SJCRH30 (cell line): Measurements from ENCODE around the gene OLA1. TPM values are rescaled to one million over a fixed set of nuclear protein-coding genes. Genes with fewer than 3 reads are reported as not detected.

Experiments
- DNase-seq, 2 experiments: peaks; one replicate each; pipeline ENCODE4 v3.0.0-alpha.2; 2015 to 2020
- H3K27ac ChIP-seq: fragments of 250-450 bp; sonication (Bioruptor Pico); 2 replicates; pipeline ENCODE4 v1.5.1; 2020; ENCODE audit warnings: mild to moderate bottlenecking, moderate library complexity
- H3K27me3 ChIP-seq: fragments of 250-450 bp; sonication (Bioruptor Pico); 2 replicates; pipeline ENCODE4 v1.5.1; 2020; ENCODE audit warnings: mild to moderate bottlenecking, moderate library complexity
- H3K36me3 ChIP-seq: fragments of 250-450 bp; sonication (Bioruptor Pico); 2 replicates; pipeline ENCODE4 v1.5.1; 2020; ENCODE audit warnings: mild to moderate bottlenecking, moderate library complexity
- H3K4me1 ChIP-seq: fragments of 250-450 bp; sonication (Bioruptor Pico); 2 replicates; pipeline ENCODE4 v1.5.1; 2020; ENCODE audit warnings: mild to moderate bottlenecking, moderate library complexity
- H3K4me3 ChIP-seq: fragments of 250-450 bp; sonication (Bioruptor Pico); 2 replicates; pipeline ENCODE4 v1.5.1; 2020; ENCODE audit warnings: mild to moderate bottlenecking, moderate library complexity
- H3K9me3 ChIP-seq: fragments of 250-450 bp; sonication (Bioruptor Pico); replicated peaks from 2 replicates; pipeline ENCODE4 v1.5.1; 2020; ENCODE audit warnings: mild to moderate bottlenecking, moderate library complexity
- total RNA-seq: library from RNA; depleted of rRNA; stranded (reverse); fragments of >200 nt; shearing (Covaris generic); gene quantifications from 2 replicates; pipeline ENCODE4 v1.2.3, GENCODE V29; 2014

Gene OLA1
- total RNA-seq, 1 experiment from 2014 or later, result 231 TPM

- Histone ChIP-seq H3K4me3 (no peak overlapping the region), H3K4me1 (no peaks in the 10 kb centered on the region), H3K36me3 (peaks cover 9% of the 10 kb centered on the region), H3K9me3 (peaks cover 3% of the 10 kb centered on the region; the same call in 1 of the 2 replicates), H3K27ac (no peak overlapping the region), H3K27me3 (no peaks in the 10 kb centered on the region)
- no peak for DNase-seq
Measured at GRCh38 chr2:174177316-174177890, 70.9 kb downstream of the OLA1 start.

DNA sequence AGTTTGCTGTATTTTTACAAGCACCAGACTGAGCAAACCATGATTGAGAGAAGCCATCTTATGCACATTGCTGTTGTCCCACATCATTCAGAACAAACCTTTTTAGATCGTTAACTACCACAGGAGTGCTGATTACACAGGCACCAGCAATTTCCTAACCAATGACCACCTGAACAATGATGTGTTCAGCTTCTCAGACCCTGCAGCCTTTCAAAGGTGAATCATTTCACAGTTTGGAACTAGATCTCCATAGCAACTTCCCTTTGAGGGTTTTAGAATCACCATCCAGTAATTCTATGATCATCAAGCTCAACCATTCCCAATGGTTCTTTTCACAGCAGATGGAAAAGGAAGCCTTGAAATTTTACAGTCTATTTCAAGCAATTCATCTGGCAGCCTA lies 71.4 kb downstream of the OLA1 start:
- Histone ChIP-seq H3K9me3 (peaks cover 3% of the 10 kb centered on the region; the same call in 1 of the 2 replicates), H3K4me3 (no peak overlapping the region), H3K27me3 (no peaks in the 10 kb centered on the region), H3K4me1 (no peaks in the 10 kb centered on the region), H3K36me3 (peaks cover 9% of the 10 kb centered on the region), H3K27ac (no peak overlapping the region)
- no peak for DNase-seq

GRCh38 chr2:174174741-174175140 lies 73.6 kb downstream of the OLA1 start:
- no peak overlapping the region for H3K4me3 ChIP-seq
- H3K27ac ChIP-seq, result no peak overlapping the region
- peaks cover 7% of the 10 kb centered on the region for H3K36me3 ChIP-seq
- no peak for DNase-seq
- no peaks in the 10 kb centered on the region for H3K27me3 ChIP-seq
- no peaks in the 10 kb centered on the region for H3K4me1 ChIP-seq
- H3K9me3 ChIP-seq, result peaks cover 3% of the 10 kb centered on the region; the same call in 1 of the 2 replicates

DNA sequence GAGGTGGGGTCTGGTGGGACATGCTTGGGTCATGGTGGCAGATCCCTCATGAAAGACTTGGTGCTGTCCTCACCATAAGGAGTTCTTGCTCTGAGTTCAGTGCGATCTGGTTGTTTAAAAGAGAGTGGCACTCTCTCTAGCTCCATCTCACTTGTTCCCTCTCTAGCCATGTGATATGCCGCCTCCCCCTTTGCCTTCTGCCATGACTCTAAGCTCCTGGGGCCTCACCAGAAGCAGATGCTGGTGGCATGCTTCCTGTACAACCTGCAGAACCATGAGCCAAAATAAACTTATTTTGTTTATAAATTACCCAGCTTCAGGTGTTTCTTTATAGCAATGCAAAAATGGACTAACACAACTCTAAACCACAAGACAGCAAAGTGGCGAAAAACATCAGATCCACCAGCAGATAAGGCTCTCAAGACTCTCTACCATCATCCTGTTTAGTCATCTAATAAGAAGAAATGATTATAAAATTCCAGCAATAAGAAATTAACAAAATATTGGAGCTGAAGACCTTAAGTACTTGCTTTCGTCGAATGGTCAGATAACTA lies 75.5 kb downstream of the OLA1 start:
- Histone ChIP-seq H3K36me3 (peaks cover 7% of the 10 kb centered on the region), H3K4me3 (no peak overlapping the region), H3K9me3 (peaks cover 4% of the 10 kb centered on the region; the same call in 1 of the 2 replicates), H3K27ac (no peak overlapping the region), H3K27me3 (no peaks in the 10 kb centered on the region), H3K4me1 (no peaks in the 10 kb centered on the region)
- DNase-seq, result no peak

DNA sequence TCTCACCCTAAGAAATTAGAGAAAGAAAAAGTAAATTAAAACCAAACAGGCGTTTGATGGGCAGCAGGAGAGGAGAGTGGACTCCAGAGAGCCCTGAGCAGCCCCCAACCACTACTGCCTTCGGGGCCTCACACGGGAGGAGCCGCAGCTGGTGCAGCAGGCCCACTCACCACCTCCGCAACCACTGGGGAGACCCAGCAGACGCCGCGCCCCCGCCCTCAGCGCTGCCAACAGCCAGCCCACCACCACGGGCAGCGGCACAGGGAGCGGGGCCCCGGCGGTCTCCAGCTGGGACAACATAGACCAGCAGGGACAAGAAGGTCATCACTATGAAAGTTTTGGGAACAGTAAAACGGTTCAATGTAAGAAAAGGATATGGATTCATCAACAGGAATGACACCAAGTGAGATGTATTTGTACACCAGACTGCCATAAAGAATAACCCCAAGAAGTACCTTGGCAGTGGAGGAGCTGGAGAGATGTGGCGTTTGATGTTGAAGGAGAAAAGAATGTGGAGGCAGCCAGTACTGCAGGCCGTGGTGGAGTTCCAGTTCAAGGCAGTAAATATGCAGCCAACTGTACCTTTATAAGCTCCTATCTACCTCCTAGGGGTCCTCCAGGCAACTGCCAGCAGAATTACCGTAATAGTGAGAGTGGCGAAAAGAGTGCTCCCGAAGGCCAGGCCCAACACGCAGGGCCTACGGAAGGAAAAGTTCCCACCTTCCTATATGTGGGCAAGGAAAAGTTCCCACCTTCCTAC lies 76.5 kb downstream of the OLA1 start:
- Histone ChIP-seq H3K27ac (no peak overlapping the region), H3K4me3 (no peak overlapping the region), H3K27me3 (no peaks in the 10 kb centered on the region), H3K9me3 (peaks cover 8% of the 10 kb centered on the region; the same call in 1 of the 2 replicates), H3K36me3 (peaks cover 7% of the 10 kb centered on the region), H3K4me1 (no peaks in the 10 kb centered on the region)
- no peak for DNase-seq

DNA sequence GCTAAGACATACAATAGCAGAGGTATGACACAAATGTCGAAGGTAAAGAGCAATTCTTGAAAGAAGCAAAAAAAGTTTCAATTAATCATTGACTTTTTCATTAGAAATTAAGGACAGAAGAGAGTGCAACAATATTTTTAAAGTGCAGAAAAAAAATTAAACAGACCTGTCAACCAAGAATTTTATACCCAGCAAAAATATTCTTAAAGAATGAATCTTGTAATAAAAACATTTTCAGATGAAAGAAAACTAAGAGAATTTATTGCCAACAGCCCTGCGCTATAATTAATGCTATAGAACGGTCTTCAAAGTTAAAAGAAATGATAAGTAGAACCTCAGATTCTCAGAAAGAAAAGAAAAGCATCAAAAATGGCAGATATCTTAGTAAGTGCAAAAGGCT lies 79.0 kb downstream of the OLA1 start:
- H3K27ac ChIP-seq, result no peak overlapping the region
- H3K4me3 ChIP-seq, result no peak overlapping the region
- H3K4me1 ChIP-seq, result no peaks in the 10 kb centered on the region
- no peak for DNase-seq
- H3K27me3 ChIP-seq, result no peaks in the 10 kb centered on the region
- H3K36me3 ChIP-seq, result peaks cover 3% of the 10 kb centered on the region
- H3K9me3 ChIP-seq, result peaks cover 5% of the 10 kb centered on the region; the same call in 1 of the 2 replicates

DNA sequence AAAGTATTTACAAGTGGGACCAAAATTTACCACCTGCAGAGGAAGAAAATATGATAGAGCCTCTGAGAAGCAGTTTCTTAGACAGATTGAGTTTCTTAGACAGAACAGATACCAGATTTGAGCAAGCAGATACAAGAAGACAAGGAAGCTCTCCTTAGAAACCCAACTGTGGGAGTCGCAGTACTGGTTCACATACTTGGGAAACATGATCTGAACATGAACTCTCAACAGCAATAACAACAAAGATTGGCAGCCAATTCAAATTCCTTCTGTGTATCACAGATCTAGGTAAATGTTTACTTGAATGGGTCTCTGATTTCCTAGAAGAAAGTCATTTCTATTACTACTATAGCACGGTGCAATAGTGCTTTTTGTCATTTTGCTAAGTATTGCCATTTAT lies 82.1 kb downstream of the OLA1 start:
- Histone ChIP-seq H3K36me3 (peaks cover 3% of the 10 kb centered on the region; the same call in 1 of the 2 replicates), H3K27me3 (no peaks in the 10 kb centered on the region), H3K4me1 (no peaks in the 10 kb centered on the region), H3K4me3 (no peak overlapping the region), H3K27ac (no peak overlapping the region), H3K9me3 (peaks cover 5% of the 10 kb centered on the region; the same call in 1 of the 2 replicates)
- DNase-seq, result no peak

GRCh38 chr2:174161490-174161889 lies 86.8 kb downstream of the OLA1 start:
- DNase-seq, result no peak
- H3K9me3 ChIP-seq, result no peaks in the 10 kb centered on the region

DNA sequence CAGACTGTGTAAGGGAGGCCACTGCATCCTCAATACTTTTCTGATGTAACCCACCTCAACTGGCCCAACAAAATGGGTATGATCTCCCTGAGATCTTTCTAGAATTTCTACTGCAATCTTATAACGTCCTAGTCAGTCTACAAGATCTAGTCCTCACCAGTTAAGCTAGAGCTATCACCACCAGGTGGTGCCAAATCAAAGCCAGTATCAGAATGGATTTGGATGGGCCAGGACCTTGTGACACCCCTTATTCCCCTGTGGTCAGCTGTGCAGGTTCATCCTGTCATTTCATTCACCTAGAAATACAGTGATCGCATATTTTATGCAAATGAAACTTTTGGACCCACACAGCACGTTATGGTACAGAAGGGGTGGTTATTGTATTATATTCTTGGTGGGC lies 90.3 kb downstream of the OLA1 start:
- H3K36me3 ChIP-seq, result peaks cover 4% of the 10 kb centered on the region; the same call in 1 of the 2 replicates
- no peak overlapping the region for H3K27ac ChIP-seq
- H3K9me3 ChIP-seq, result no peaks in the 10 kb centered on the region
- peak; percentile 17 to 53 for DNase-seq
- H3K4me3 ChIP-seq, result no peak overlapping the region
- no peaks in the 10 kb centered on the region for H3K4me1 ChIP-seq
- no peaks in the 10 kb centered on the region for H3K27me3 ChIP-seq

More at GRCh38 chr2:174161490-174161889, 86.8 kb downstream of the OLA1 start:
- H3K4me3 ChIP-seq, result no peak overlapping the region
- no peaks in the 10 kb centered on the region for H3K27me3 ChIP-seq
- H3K36me3 ChIP-seq, result peaks cover 6% of the 10 kb centered on the region; the same call in 1 of the 2 replicates
- no peak overlapping the region for H3K27ac ChIP-seq
- no peaks in the 10 kb centered on the region for H3K4me1 ChIP-seq

DNA sequence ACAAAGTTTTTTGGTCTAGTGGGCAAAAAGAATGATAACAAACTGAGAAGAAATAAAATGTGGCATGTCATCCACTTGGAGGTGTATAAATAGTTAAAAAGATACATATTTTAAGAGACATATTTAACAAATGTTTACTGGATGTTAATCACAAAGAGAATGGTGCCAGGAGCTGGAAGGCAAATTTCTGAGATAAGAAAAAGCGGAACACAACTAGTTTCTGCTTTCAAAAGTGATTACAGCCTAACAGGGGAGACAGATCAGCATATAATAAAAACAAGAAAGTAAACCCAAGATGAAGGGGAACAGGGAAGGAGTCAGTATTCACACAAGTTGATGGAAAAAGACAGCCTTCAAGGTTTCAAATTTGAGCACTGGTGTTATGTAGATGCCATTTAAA lies 91.3 kb downstream of the OLA1 start:
- peaks cover 4% of the 10 kb centered on the region; the same call in 1 of the 2 replicates for H3K36me3 ChIP-seq
- DNase-seq, result no peak
- no peaks in the 10 kb centered on the region for H3K9me3 ChIP-seq

DNA sequence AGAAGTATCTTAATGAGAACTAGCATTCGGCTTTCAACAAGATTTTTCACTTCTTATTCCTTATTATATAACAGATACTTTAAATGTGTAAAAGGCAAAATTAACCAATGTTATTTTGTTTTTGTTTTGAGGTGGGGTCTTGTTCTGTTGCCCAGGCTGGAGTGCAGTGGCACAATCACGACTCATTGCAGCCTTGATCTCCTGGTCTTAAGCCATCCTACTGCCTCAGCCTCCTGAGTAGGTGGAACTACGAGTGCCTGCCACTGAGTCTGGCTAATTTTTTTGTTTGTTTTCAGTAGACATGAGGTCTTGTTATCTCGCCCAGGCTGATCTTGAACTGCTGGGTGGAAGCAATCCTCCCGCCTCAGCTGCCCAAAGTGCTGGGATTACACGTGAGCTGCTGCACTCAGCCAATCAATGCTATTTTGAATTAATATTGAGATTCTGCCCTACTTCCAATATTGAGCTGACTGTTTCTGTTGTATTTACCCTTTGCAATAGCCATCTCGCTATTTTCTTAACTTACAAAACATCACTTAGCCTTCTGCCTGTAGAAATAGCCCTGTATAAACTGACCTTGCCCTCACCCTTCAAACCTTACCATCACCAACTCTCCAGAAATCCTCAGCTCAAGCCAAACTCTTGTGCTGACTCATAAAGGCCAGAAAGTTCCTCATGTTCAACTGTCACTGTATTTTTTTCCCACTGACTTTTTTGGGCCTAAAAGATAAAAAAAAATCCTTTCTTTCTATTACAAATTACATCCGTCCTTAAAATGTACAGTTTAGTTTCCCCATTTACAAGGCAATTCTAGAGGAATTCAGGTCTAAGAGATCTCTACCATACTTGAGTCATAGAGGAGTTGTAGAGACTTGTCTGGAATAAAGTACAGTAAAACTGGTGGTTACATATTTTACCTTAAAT lies 94.3 kb downstream of the OLA1 start:
- DNase-seq, result no peak
- no peaks in the 10 kb centered on the region for H3K27me3 ChIP-seq
- H3K9me3 ChIP-seq, result no peaks in the 10 kb centered on the region
- no peak overlapping the region for H3K4me3 ChIP-seq
- no peaks in the 10 kb centered on the region; the same call in 1 of the 2 replicates for H3K36me3 ChIP-seq
- no peak overlapping the region for H3K27ac ChIP-seq
- H3K4me1 ChIP-seq, result no peaks in the 10 kb centered on the region

More for the DNA sequence above, 91.3 kb downstream of the OLA1 start:
- no peak overlapping the region for H3K4me3 ChIP-seq
- H3K27me3 ChIP-seq, result no peaks in the 10 kb centered on the region
- H3K27ac ChIP-seq, result no peak overlapping the region
- no peaks in the 10 kb centered on the region for H3K4me1 ChIP-seq

DNA sequence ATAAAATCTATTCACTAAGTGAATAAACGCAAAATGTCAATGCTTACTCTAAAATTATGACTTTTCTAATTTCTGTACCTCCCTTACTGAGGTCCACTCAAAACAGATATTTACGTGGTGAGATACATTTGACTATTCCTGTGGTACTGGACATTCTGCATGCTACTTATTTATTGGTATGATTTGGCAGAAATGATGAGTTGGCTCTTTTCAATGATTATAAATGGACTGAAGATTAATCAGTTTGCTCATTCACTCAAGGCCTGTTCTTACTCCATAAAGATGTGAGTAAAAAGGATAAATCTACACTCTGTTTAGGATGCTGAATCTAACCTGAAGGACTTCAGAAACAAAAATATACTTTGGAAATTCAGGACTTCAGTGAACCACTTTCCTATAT lies 98.8 kb downstream of the OLA1 start:
- DNase-seq, result no peak
- no peaks in the 10 kb centered on the region for H3K4me1 ChIP-seq
- H3K27ac ChIP-seq, result no peak overlapping the region
- no peaks in the 10 kb centered on the region for H3K27me3 ChIP-seq
- H3K4me3 ChIP-seq, result no peak overlapping the region
- no peaks in the 10 kb centered on the region for H3K9me3 ChIP-seq
- H3K36me3 ChIP-seq, result no peaks in the 10 kb centered on the region

DNA sequence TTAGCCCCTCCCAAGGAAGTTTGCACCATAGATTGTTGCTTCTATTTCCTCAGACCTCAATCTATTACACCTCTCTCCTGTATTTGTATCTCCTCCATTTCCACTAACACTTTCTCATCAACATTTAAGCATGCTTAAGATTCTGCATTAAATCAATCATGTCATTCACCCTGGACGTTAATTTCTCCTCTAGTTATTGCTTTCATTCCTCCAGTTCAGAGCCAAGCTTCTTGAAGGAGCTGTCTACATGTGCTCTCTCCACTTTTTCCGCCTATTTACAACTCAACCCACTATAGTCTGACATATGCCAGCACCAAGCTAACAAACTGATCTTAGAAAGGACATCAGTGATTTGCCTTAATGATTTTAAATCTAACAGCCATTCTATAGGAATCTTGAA lies 99.5 kb downstream of the OLA1 start:
- Histone ChIP-seq H3K36me3 (no peaks in the 10 kb centered on the region), H3K4me1 (no peaks in the 10 kb centered on the region), H3K27ac (no peak overlapping the region), H3K9me3 (no peaks in the 10 kb centered on the region), H3K27me3 (no peaks in the 10 kb centered on the region), H3K4me3 (no peak overlapping the region)
- no peak for DNase-seq

DNA sequence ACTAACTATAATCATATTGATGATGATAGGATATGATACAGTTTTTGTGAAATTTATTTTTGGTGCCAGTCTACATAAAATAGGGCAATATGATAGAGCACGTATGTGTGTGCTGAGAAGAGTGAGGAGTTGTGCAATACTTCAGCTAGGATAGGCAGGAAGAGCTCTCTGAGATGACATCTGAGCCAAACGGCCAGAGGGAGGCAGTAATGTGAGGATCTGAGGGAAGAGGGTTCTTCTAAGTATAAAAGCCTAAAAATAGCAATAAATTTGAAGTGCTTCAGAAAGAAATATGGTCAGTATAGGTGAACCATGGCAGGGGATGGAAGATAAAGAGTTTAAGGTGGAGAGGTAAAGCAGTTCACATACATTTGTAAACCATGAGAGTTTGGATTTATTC lies 102.5 kb downstream of the OLA1 start:
- peaks cover 11% of the 10 kb centered on the region for H3K36me3 ChIP-seq
- H3K4me1 ChIP-seq, result no peaks in the 10 kb centered on the region
- no peaks in the 10 kb centered on the region for H3K9me3 ChIP-seq
- no peaks in the 10 kb centered on the region for H3K27me3 ChIP-seq
- peak in 1 of 2 experiments; percentile 13 for DNase-seq
- H3K4me3 ChIP-seq, result no peak overlapping the region
- H3K27ac ChIP-seq, result no peak overlapping the region
